Hepatic stellate cell (primary cell): ENCODE data around the gene KLHL30.

Experiments
- DNase-seq: peaks from one replicate; pipeline ENCODE4 v3.0.0; 2011; ENCODE audit warnings: low spot score

KLHL30 gene

GRCh38 chr2:238145851-238146250, 7.4 kb downstream of the KLHL30 start:
- DNase-seq: no peak

GRCh38 chr2:238146884-238147544, 8.5 kb downstream of the KLHL30 start:
- DNase-seq: no peak

- no peak for DNase-seq
Measured at GRCh38 chr2:238148981-238149380, 10.5 kb downstream of the KLHL30 start.

GRCh38 chr2:238149841-238150572, 11.5 kb downstream of the KLHL30 start:
- no peak for DNase-seq

- no peak for DNase-seq
Measured at GRCh38 chr2:238150686-238151085, 12.2 kb downstream of the KLHL30 start.

- DNase-seq: no peak
Measured at GRCh38 chr2:238151205-238151604, 12.7 kb downstream of the KLHL30 start.

- DNase-seq: no peak
Measured at GRCh38 chr2:238151628-238152235, 13.3 kb downstream of the KLHL30 start.

- DNase-seq: no peak
Measured at GRCh38 chr2:238152771-238153688, 14.6 kb downstream of the KLHL30 start.

GRCh38 chr2:238154570-238154969, 16.1 kb downstream of the KLHL30 start:
- no peak for DNase-seq

- DNase-seq: peak; percentile 87
Measured at GRCh38 chr2:238155051-238155760, 16.7 kb downstream of the KLHL30 start.

GRCh38 chr2:238155761-238156694, 17.6 kb downstream of the KLHL30 start:
- DNase-seq: no peak

- DNase-seq: no peak
Measured at GRCh38 chr2:238157506-238158017, 19.1 kb downstream of the KLHL30 start.

- DNase-seq: no peak
Measured at GRCh38 chr2:238158018-238158508, 19.6 kb downstream of the KLHL30 start.

- DNase-seq: peak; percentile 86
Measured at GRCh38 chr2:238158509-238159070, 20.1 kb downstream of the KLHL30 start, which contains the start of gene ERFE. Gene ERFE (plus strand): TSS chr2:238158970. CDS start chr2:238159008, 38 bp downstream.

- DNase-seq: no peak
Measured at GRCh38 chr2:238159071-238159539, 20.6 kb downstream of the KLHL30 start.

- no peak for DNase-seq
Measured at GRCh38 chr2:238159661-238160205, 21.3 kb downstream of the KLHL30 start.

- no peak for DNase-seq
Measured at GRCh38 chr2:238160206-238161129, 22.0 kb downstream of the KLHL30 start.
